GM19351 (cell line): ENCODE results near the gene FMN1.

Source experiments
- ATAC-seq: cut with Tn5 transposase; IDR thresholded peaks from one replicate; pipeline ENCODE4 v1.9.1; 2021; ENCODE audit warnings: mild to moderate bottlenecking, moderate library complexity; ENCODE audit not compliant: unreplicated experiment

Gene FMN1

GRCh38 chr15:32944431-32944830, 250.1 kb downstream of the FMN1 start:
- ATAC-seq: no peak

- no peak for ATAC-seq
Measured at GRCh38 chr15:32943711-32944110, 250.8 kb downstream of the FMN1 start.

- no peak for ATAC-seq
Measured at GRCh38 chr15:32942401-32942841, 252.1 kb downstream of the FMN1 start.

- ATAC-seq: no peak
Measured at GRCh38 chr15:32941823-32942222, 252.7 kb downstream of the FMN1 start.

DNA sequence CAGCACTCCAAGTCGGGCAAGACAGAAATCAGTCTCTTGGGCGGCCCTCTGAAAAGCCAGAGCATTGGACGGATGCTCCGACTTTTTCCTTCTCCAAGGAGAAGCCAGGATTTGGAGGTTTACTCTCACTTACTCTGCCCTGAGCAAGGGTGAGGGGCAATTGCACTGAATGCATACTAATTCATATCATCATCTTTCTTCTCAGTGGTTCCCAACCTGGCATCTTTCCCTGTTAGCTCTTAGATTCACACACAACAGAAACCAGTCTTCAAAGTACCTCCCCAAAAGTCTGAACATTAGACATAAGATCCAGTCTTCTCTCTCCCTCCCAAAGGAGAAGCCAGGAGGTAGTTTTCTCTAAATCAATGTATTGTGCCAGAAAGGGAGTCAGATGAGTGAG, 257.5 kb downstream of the FMN1 start:
- no peak for ATAC-seq

DNA sequence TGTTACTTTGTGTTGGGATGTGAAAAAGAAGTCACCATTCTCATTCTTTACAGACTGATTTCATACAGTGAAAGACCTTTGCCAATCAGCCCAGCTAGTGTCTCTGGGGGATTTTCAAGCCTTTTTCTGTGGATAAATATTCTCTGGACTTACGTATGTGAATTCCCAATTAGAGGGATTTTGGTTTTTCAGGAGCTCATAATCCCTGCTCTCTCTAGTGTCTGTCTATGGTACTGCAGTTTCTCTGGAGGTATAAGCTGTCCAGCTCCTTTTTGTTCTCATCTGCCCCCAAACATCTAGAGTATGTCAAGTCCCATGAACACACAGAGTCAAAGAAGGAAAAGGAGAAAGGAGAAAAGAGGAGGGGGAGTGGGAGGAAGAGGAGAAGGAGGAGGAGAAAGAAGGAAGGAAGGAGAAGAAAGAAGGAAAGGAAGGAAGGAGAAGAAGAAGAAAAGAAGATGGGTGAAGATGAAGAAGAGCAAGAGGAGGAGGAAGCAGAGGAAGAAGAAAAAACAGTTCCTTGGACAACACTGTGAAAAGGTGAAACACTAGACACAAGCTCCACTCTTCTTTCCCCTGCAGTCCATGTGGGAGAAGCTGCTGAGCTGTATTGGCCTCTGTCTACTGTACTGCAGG, 258.1 kb downstream of the FMN1 start:
- ATAC-seq: no peak

DNA sequence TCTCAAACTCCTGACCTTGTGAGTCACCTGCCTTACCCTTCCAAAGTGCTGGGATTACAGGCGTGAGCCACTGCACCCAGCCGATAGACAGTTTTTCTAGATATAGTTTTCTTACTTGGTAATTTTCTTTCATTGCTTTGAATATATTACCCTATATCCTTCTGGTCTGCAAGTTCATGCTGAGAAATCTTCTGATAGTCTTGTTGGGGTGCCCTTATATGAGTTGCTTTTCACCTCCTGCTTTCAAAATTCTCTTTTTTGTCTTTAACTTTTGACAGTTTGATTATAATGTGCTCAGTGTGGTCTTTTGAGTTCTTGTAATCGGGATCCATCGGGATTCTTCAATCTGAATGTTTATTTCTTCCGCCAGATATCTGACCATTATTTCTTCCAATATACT, 259.4 kb downstream of the FMN1 start:
- no peak for ATAC-seq

DNA sequence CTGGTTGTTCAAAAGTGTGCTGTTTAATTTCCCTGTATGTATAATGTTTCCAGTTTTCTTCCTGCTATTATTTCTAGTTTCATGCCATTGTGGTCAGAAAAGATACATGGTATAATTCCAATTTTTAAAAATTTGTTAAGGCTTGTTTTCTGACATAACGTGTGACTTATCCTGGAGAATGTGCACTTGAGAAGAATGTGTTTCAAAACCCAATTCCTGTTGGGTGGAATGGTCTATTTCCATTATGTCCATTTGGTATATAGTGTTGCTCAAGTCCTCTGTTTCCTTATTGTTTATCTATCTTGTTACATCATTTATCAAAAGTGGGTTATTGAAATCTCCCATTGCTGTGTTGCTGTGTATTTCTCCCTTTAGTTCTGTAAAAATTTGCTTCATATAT, 261.3 kb downstream of the FMN1 start:
- ATAC-seq: no peak

DNA sequence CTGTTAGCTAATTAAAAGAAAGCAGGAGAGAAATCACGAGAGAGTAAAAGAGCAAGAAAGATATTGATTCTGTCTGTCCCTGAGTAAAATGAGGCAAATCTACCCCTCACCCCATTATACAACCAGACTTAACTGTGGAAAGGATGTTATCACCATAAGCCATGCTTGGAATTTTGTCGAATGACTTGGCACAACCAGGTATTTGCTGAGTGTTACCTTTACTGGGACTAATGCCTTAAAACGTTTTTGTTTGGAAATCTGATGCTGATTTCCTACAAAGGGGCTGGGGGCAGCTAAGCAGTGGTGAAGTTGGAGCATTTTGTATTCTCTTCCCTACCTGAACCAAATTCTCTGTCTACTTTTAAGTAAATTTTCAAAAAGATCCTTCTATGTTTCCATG, 265.6 kb downstream of the FMN1 start:
- ATAC-seq: no peak

- no peak for ATAC-seq
Measured at GRCh38 chr15:32927124-32927523, 267.4 kb downstream of the FMN1 start.

GRCh38 chr15:32923176-32923575, 271.3 kb downstream of the FMN1 start:
- ATAC-seq: no peak

GRCh38 chr15:32922541-32922940, 272.0 kb downstream of the FMN1 start:
- ATAC-seq: no peak

GRCh38 chr15:32919749-32920414, 274.6 kb downstream of the FMN1 start:
- no peak for ATAC-seq

GRCh38 chr15:32918547-32918946, 276.0 kb downstream of the FMN1 start:
- ATAC-seq: no peak

- no peak for ATAC-seq
Measured at GRCh38 chr15:32910839-32911238, 283.7 kb downstream of the FMN1 start.

DNA sequence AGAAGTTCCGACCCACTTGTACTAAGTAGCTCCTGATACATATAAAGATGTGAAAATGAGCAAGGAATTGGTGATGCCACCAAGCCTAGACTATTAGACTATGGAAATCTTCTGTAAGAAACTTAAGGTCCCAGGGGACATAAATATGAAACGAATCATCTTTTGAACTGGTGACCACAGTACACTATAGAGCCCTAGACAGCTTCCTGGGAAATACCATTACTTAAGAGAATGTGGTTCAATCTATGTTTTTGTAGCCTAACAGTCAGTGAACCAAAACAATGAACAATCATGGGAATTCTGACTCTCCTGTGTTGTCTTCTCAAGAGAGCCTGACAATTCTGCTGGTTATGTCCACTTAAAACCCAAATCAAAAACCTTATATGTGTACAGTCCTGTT, 285.1 kb downstream of the FMN1 start:
- ATAC-seq: no peak

- peak; percentile 20 for ATAC-seq
Measured at GRCh38 chr15:32908872-32909271, 285.6 kb downstream of the FMN1 start.

GRCh38 chr15:32908135-32908801, 286.2 kb downstream of the FMN1 start:
- peak; percentile 88 for ATAC-seq

DNA sequence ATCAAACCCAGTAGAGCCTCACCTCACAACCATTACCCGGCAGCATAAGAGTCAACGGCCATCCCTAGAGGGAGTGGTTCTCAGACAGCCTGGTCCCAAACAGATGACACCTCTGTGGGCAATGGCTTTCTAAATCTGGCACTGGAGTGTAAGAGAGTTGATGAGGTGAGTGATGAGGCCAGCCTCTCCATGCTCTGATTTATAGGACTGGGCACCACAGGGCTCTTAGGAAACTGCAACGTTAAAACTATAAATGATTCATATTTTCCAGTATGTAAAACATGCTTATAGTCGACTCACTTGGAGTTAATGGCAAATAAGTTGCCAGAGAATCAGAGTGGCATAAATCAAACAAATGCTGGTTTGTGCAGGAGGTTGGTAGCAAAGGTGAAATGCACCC, 289.0 kb downstream of the FMN1 start:
- no peak for ATAC-seq

GRCh38 chr15:32904448-32904847, 290.1 kb downstream of the FMN1 start:
- no peak for ATAC-seq

GRCh38 chr15:32903591-32904290, 290.8 kb downstream of the FMN1 start:
- ATAC-seq: no peak

- ATAC-seq: no peak
Measured at GRCh38 chr15:32901995-32902394, 292.5 kb downstream of the FMN1 start.
